K562 (cell line): ENCODE results near the gene LYAR. TPM values are rescaled to one million over a fixed set of nuclear protein-coding genes. Genes with fewer than 3 reads are reported as not detected.
A peak's percentile ranks its signal among the peaks of the same experiment; 100 is the strongest.

Source experiments
- ARID3B ChIP-seq: fragments of 250-450 bp; sonication (Bioruptor Pico); IDR thresholded peaks from 2 replicates; pipeline ENCODE4 v1.4.0; 2020; ENCODE audit warnings: borderline replicate concordance
- CBFA2T3 ChIP-seq: fragments of 450-650 bp; IDR thresholded peaks from 2 replicates; pipeline ENCODE4 v1.6.1; 2017
- DEAF1 ChIP-seq: fragments of 450-650 bp; formaldehyde crosslinking; IDR thresholded peaks from 2 replicates; pipeline ENCODE4 v1.4.0; 2020; ENCODE audit warnings: mild to moderate bottlenecking, moderate library complexity
- FUS ChIP-seq: fragments of 200-400 bp; formaldehyde crosslinking; optimal IDR thresholded peaks from 2 replicates; pipeline ENCODE3; 2017; ENCODE audit warnings: low read depth, low read length
- MCM2 ChIP-seq: fragments of 450-650 bp; IDR thresholded peaks from 2 replicates; pipeline ENCODE4 v1.6.1; 2017; ENCODE audit warnings: low read depth, mild to moderate bottlenecking
- NCOA4 ChIP-seq: fragments of 450-650 bp; IDR thresholded peaks from 2 replicates; pipeline ENCODE4 v1.6.1; 2018; ENCODE audit warnings: mild to moderate bottlenecking; ENCODE audit not compliant: partially characterized antibody
- POLR2AphosphoS5 ChIP-seq: IDR thresholded peaks from 2 replicates; pipeline ENCODE4 v1.6.1; 2011; ENCODE audit warnings: mild to moderate bottlenecking, low read depth, low read length, moderate library complexity; ENCODE audit not compliant: control insufficient read depth, insufficient read depth
- SPI1 ChIP-seq: IDR thresholded peaks from 2 replicates; pipeline ENCODE4 v1.6.1; 2011; ENCODE audit warnings: low read depth, low read length, control low read depth, borderline replicate concordance
- SRF ChIP-seq, 2 experiments: fragments of 250-450, 450-650 bp in 1 of 2; sonication (Bioruptor Pico) in 1 of 2; sonication (generic) in 1 of 2; formaldehyde crosslinking; IDR thresholded peaks; 2 replicates each; pipeline versions ENCODE4 v1.5.0 to v1.5.1; 2020 to 2022; ENCODE audit warnings: mild to moderate bottlenecking in 1 of 2, missing genetic modification reagents in 1 of 2
- TCFL5 ChIP-seq: fragments of 250-450 bp; sonication (Bioruptor Pico); conservative IDR thresholded peaks from 2 replicates; pipeline ENCODE4 v1.6.1; 2021; ENCODE audit warnings: mild to moderate bottlenecking, moderate library complexity, matching md5 sums
- UBTF ChIP-seq, 2 experiments: IDR thresholded peaks; 2 replicates each; pipeline ENCODE4 v1.6.1; 2012; ENCODE audit warnings: improper control_type of control experiment in 2 of 2, low read depth in 2 of 2, low read length in 2 of 2, borderline replicate concordance in 1 of 2
- XRCC3 ChIP-seq: fragments of 450-650 bp; IDR thresholded peaks from 2 replicates; pipeline ENCODE4 v1.6.1; 2017; ENCODE audit warnings: mild to moderate bottlenecking, moderate library complexity
- ZNF217 ChIP-seq: sonication (generic); formaldehyde crosslinking; IDR thresholded peaks from 2 replicates; pipeline ENCODE4 v1.8.0; 2022; ENCODE audit warnings: mild to moderate bottlenecking, missing genetic modification reagents
- ZNF263 ChIP-seq: sonication (generic); formaldehyde crosslinking; IDR thresholded peaks from 2 replicates; pipeline ENCODE4 v1.8.0; 2022; ENCODE audit warnings: mild to moderate bottlenecking, missing genetic modification reagents, borderline replicate concordance
- ZSCAN29 ChIP-seq: fragments of 450-650 bp; IDR thresholded peaks from 2 replicates; pipeline ENCODE4 v1.6.1; 2017
- polyA plus RNA-seq, 8 experiments: library from polyadenylated mRNA; depleted of rRNA in 4 of 8; stranded (reverse) in 5 of 8; unstranded in 3 of 8; fragments of >200 nt; fragmentation: Nextera tagmentation in 2 of 8; fragmentation: Illumina TruSeq in 1 of 8; extraction: Ambion mirVana in 2 of 8; extraction: Trizol in 1 of 8; gene quantifications; 2 replicates each; pipeline versions ENCODE4 v1.2.1 to v1.2.3, GENCODE V29; 2011 to 2014; ENCODE audit warnings: inconsistent platforms in 1 of 8, missing spikeins in 1 of 8
- total RNA-seq, 7 experiments: library from RNA; depleted of rRNA in 6 of 7; stranded (reverse); fragments of >200 nt in 6 of 7; fragmentation: Illumina TruSeq in 2 of 7; extraction: Trizol in 2 of 7; gene quantifications; 2 replicates each; pipeline versions ENCODE4 v1.2.1 to v1.2.3, GENCODE V29; 2011 to 2021; ENCODE audit warnings: low replicate concordance in 1 of 7

Gene LYAR
- total and polyA plus RNA-seq, 9 of the 15 experiments (the other 6 are each of a cell fraction or from before 2014, with no cell fraction given): 28.3 to 172 (median 127) TPM

- no peak for TF ChIP-seq DEAF1
- no peak for TF ChIP-seq FUS
- TF ChIP-seq UBTF (IDR thresholded peaks at IDR 0.05; ENCODE audit: borderline replicate concordance in 1 of 2, low read depth in 2 of 2, low read length in 2 of 2): peak; percentile 43 to 59; a peak in 1 of 4 replicates
- TF ChIP-seq MCM2: no peak
- peak; percentile 81 for TF ChIP-seq ZNF263 (CRISPR knock-in tag)
- no peak for TF ChIP-seq TCFL5
- TF ChIP-seq SPI1: no peak
- TF ChIP-seq POLR2AphosphoS5: peak; percentile 61
- TF ChIP-seq ZSCAN29: peak; percentile 47; the same call in 1 of the 2 replicates
- TF ChIP-seq XRCC3: no peak
- TF ChIP-seq ZNF217: no peak
- TF ChIP-seq SRF (CRISPR knock-in tag; IDR thresholded peaks at IDR 0.05): 0 out of 4 replicates have a peak, but pooled peaks of 1 of the 2 experiments have one; percentile 4
- no peak for TF ChIP-seq ARID3B (CRISPR knock-in tag)
- TF ChIP-seq CBFA2T3: no peak
- TF ChIP-seq NCOA4: no peak
Measured at GRCh38 chr4:4289941-4290850, at the start of gene LYAR, which contains the start of gene ZBTB49 (continued).
